ENCODE measurements around the gene GTPBP6. TPM values are rescaled to one million over a fixed set of nuclear protein-coding genes. Genes with fewer than 3 reads are reported as not detected.
"Not testable (repeated sequence)": the region's sequence is repeated elsewhere in the genome, so short reads cannot be mapped to it uniquely, and the experiment has no call there.

Gene GTPBP6
- total RNA-seq, 1 donor from 2014 or later: 30.8 TPM

- Histone ChIP-seq H3K9ac (ENCODE audit: low read depth in 1 of 3, low read length in 3 of 3) (no peak overlapping the region), H3K27ac (ENCODE audit: low read depth, low read length) (no peak overlapping the region), H3K36me3 (ENCODE audit: control insufficient read depth in 3 of 3, insufficient read depth in 3 of 3, low read length in 3 of 3) (no peaks in the 10 kb centered on the region), H3K9me3 (ENCODE audit: control insufficient read depth in 3 of 3, low read length in 3 of 3) (no peaks in the 10 kb centered on the region), H3K4me3 (ENCODE audit: low read length in 3 of 3) (no peak overlapping the region), H3K4me1 (ENCODE audit: control insufficient read depth in 3 of 3, insufficient read depth in 3 of 3, low read length in 3 of 3) (no peaks in the 10 kb centered on the region), H3K27me3 (ENCODE audit: control insufficient read depth in 3 of 3, insufficient read depth in 3 of 3, low read length in 3 of 3) (no peaks in the 10 kb centered on the region)
Observed at GRCh38 chrX:267771-268261, 50.8 kb downstream of the GTPBP6 start.

GRCh38 chrX:265502-265901 is 53.1 kb downstream of the GTPBP6 start:
- Histone ChIP-seq H3K4me3 (ENCODE audit: low read length in 3 of 3) (no peak overlapping the region), H3K9me3 (ENCODE audit: control insufficient read depth in 3 of 3, low read length in 3 of 3) (no peaks in the 10 kb centered on the region), H3K9ac (ENCODE audit: low read depth in 1 of 3, low read length in 3 of 3) (no peak overlapping the region), H3K27ac (ENCODE audit: low read depth, low read length) (no peak overlapping the region), H3K36me3 (ENCODE audit: control insufficient read depth in 3 of 3, insufficient read depth in 3 of 3, low read length in 3 of 3) (no peaks in the 10 kb centered on the region), H3K4me1 (ENCODE audit: control insufficient read depth in 3 of 3, insufficient read depth in 3 of 3, low read length in 3 of 3) (no peaks in the 10 kb centered on the region), H3K27me3 (ENCODE audit: control insufficient read depth in 3 of 3, insufficient read depth in 3 of 3, low read length in 3 of 3) (no peaks in the 10 kb centered on the region)

- H3K4me3 ChIP-seq (ENCODE audit: low read length in 3 of 3): no peak overlapping the region
- H3K36me3 ChIP-seq (ENCODE audit: control insufficient read depth in 3 of 3, insufficient read depth in 3 of 3, low read length in 3 of 3): no peaks in the 10 kb centered on the region
- no peak overlapping the region for H3K27ac ChIP-seq (ENCODE audit: low read depth, low read length)
- no peaks in the 10 kb centered on the region for H3K4me1 ChIP-seq (ENCODE audit: control insufficient read depth in 3 of 3, insufficient read depth in 3 of 3, low read length in 3 of 3)
- H3K9ac ChIP-seq (ENCODE audit: low read depth in 1 of 3, low read length in 3 of 3): no peak overlapping the region
- no peaks in the 10 kb centered on the region for H3K27me3 ChIP-seq (ENCODE audit: control insufficient read depth in 3 of 3, insufficient read depth in 3 of 3, low read length in 3 of 3)
- no peaks in the 10 kb centered on the region for H3K9me3 ChIP-seq (ENCODE audit: control insufficient read depth in 3 of 3, low read length in 3 of 3)
Observed at GRCh38 chrX:264634-265455, 53.8 kb downstream of the GTPBP6 start.

- not testable (repeated sequence) for H3K27me3 ChIP-seq (ENCODE audit: control insufficient read depth in 3 of 3, insufficient read depth in 3 of 3, low read length in 3 of 3); H3K4me3 ChIP-seq (ENCODE audit: low read length in 3 of 3); H3K27ac ChIP-seq (ENCODE audit: low read depth, low read length); H3K9ac ChIP-seq (ENCODE audit: low read depth in 1 of 3, low read length in 3 of 3); H3K36me3 ChIP-seq (ENCODE audit: control insufficient read depth in 3 of 3, insufficient read depth in 3 of 3, low read length in 3 of 3); H3K9me3 ChIP-seq (ENCODE audit: control insufficient read depth in 3 of 3, low read length in 3 of 3); H3K4me1 ChIP-seq (ENCODE audit: control insufficient read depth in 3 of 3, insufficient read depth in 3 of 3, low read length in 3 of 3)
Observed at GRCh38 chrX:264006-264405, 54.6 kb downstream of the GTPBP6 start.

GRCh38 chrX:262381-262909 is 56.2 kb downstream of the GTPBP6 start:
- no peaks in the 10 kb centered on the region for H3K36me3 ChIP-seq (ENCODE audit: control insufficient read depth in 3 of 3, insufficient read depth in 3 of 3, low read length in 3 of 3)
- peaks cover 2 to 8% (median 5%) of the 10 kb centered on the region in 3 donors for H3K27me3 ChIP-seq (ENCODE audit: control insufficient read depth in 3 of 3, insufficient read depth in 3 of 3, low read length in 3 of 3)
- no peak overlapping the region for H3K27ac ChIP-seq (ENCODE audit: low read depth, low read length)
- H3K9ac ChIP-seq (ENCODE audit: low read depth in 1 of 3, low read length in 3 of 3): no peak overlapping the region
- H3K9me3 ChIP-seq (ENCODE audit: control insufficient read depth in 3 of 3, low read length in 3 of 3): no peaks in the 10 kb centered on the region
- H3K4me1 ChIP-seq (ENCODE audit: control insufficient read depth in 3 of 3, insufficient read depth in 3 of 3, low read length in 3 of 3): no peaks in the 10 kb centered on the region
- H3K4me3 ChIP-seq (ENCODE audit: low read length in 3 of 3): no peak overlapping the region

GRCh38 chrX:261919-262352 is 56.7 kb downstream of the GTPBP6 start:
- Histone ChIP-seq H3K4me1 (ENCODE audit: control insufficient read depth in 3 of 3, insufficient read depth in 3 of 3, low read length in 3 of 3) (no peaks in the 10 kb centered on the region), H3K36me3 (ENCODE audit: control insufficient read depth in 3 of 3, insufficient read depth in 3 of 3, low read length in 3 of 3) (no peaks in the 10 kb centered on the region), H3K27ac (ENCODE audit: low read depth, low read length) (no peak overlapping the region), H3K9ac (ENCODE audit: low read depth in 1 of 3, low read length in 3 of 3) (no peak overlapping the region), H3K9me3 (ENCODE audit: control insufficient read depth in 3 of 3, low read length in 3 of 3) (no peaks in the 10 kb centered on the region), H3K27me3 (ENCODE audit: control insufficient read depth in 3 of 3, insufficient read depth in 3 of 3, low read length in 3 of 3) (peaks cover 2 to 8% (median 5%) of the 10 kb centered on the region in 3 donors), H3K4me3 (ENCODE audit: low read length in 3 of 3) (no peak overlapping the region)

- no peak overlapping the region for H3K4me3 ChIP-seq (ENCODE audit: low read length in 3 of 3)
- no peak overlapping the region for H3K9ac ChIP-seq (ENCODE audit: low read depth in 1 of 3, low read length in 3 of 3)
- no peak overlapping the region for H3K27ac ChIP-seq (ENCODE audit: low read depth, low read length)
Observed at GRCh38 chrX:261167-261918, 57.3 kb downstream of the GTPBP6 start.

GRCh38 chrX:259692-260355 is 58.8 kb downstream of the GTPBP6 start:
- peaks cover 2 to 8% (median 5%) of the 10 kb centered on the region in 3 donors for H3K27me3 ChIP-seq (ENCODE audit: control insufficient read depth in 3 of 3, insufficient read depth in 3 of 3, low read length in 3 of 3)
- H3K9me3 ChIP-seq (ENCODE audit: control insufficient read depth in 3 of 3, low read length in 3 of 3): no peaks in the 10 kb centered on the region
- H3K4me3 ChIP-seq (ENCODE audit: low read length in 3 of 3): no peak overlapping the region
- H3K9ac ChIP-seq (ENCODE audit: low read depth in 1 of 3, low read length in 3 of 3): no peak overlapping the region
- H3K4me1 ChIP-seq (ENCODE audit: control insufficient read depth in 3 of 3, insufficient read depth in 3 of 3, low read length in 3 of 3): no peaks in the 10 kb centered on the region
- H3K36me3 ChIP-seq (ENCODE audit: control insufficient read depth in 3 of 3, insufficient read depth in 3 of 3, low read length in 3 of 3): no peaks in the 10 kb centered on the region
- H3K27ac ChIP-seq (ENCODE audit: low read depth, low read length): no peak overlapping the region

More at GRCh38 chrX:261167-261918, 57.3 kb downstream of the GTPBP6 start:
- H3K36me3 ChIP-seq (ENCODE audit: control insufficient read depth in 3 of 3, insufficient read depth in 3 of 3, low read length in 3 of 3): no peaks in the 10 kb centered on the region
- H3K27me3 ChIP-seq (ENCODE audit: control insufficient read depth in 3 of 3, insufficient read depth in 3 of 3, low read length in 3 of 3): peaks cover 2 to 8% (median 5%) of the 10 kb centered on the region in 3 donors
- H3K4me1 ChIP-seq (ENCODE audit: control insufficient read depth in 3 of 3, insufficient read depth in 3 of 3, low read length in 3 of 3): no peaks in the 10 kb centered on the region
- H3K9me3 ChIP-seq (ENCODE audit: control insufficient read depth in 3 of 3, low read length in 3 of 3): no peaks in the 10 kb centered on the region

- H3K9ac ChIP-seq (ENCODE audit: low read depth in 1 of 3, low read length in 3 of 3): no peak overlapping the region
- H3K36me3 ChIP-seq (ENCODE audit: control insufficient read depth in 3 of 3, insufficient read depth in 3 of 3, low read length in 3 of 3): no peaks in the 10 kb centered on the region
- no peak overlapping the region for H3K4me3 ChIP-seq (ENCODE audit: low read length in 3 of 3)
- no peaks in the 10 kb centered on the region for H3K4me1 ChIP-seq (ENCODE audit: control insufficient read depth in 3 of 3, insufficient read depth in 3 of 3, low read length in 3 of 3)
- no peak overlapping the region for H3K27ac ChIP-seq (ENCODE audit: low read depth, low read length)
- peaks cover 0 to 1% (median 0%) of the 10 kb centered on the region in 3 donors for H3K9me3 ChIP-seq (ENCODE audit: control insufficient read depth in 3 of 3, low read length in 3 of 3)
- H3K27me3 ChIP-seq (ENCODE audit: control insufficient read depth in 3 of 3, insufficient read depth in 3 of 3, low read length in 3 of 3): peaks cover 2 to 8% (median 5%) of the 10 kb centered on the region in 3 donors
Observed at GRCh38 chrX:258291-259040, 60.1 kb downstream of the GTPBP6 start.

Measured in skeletal muscle tissue (tissue), 4 donors.